Cerebellar cortex (tissue), 1 donor: ENCODE results near the gene ATP9A.
A peak's percentile ranks its signal among the peaks of the same experiment; 100 is the strongest.

Source experiments
- DNase-seq: peaks from one replicate; pipeline ENCODE4 v3.0.0-alpha.2; 2015; ENCODE audit warnings: low spot score

ATP9A gene

GRCh38 chr20:51628533-51629398, 139.4 kb downstream of the ATP9A start:
- no peak for DNase-seq

GRCh38 chr20:51627586-51627985, 140.6 kb downstream of the ATP9A start:
- no peak for DNase-seq

DNA sequence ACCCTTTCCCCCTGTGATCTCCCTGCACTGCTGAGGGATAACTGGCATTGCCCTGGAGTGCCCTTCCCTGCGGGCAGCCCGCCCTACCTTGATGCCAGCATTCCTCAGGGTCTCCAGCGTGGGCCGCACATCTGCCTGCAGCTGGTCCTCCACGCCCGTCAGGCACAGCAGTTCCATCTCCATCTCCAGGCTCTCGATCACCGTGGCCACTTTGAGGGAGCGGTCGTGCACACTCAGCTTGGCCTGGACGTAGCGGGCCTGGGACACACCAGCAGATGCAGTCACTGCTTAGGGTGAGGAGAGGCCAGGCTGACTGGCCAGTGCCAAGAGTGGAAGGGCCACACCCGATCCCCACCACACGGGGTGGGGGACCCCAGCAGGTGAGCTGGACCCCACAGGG, 143.1 kb downstream of the ATP9A start:
- no peak for DNase-seq

DNA sequence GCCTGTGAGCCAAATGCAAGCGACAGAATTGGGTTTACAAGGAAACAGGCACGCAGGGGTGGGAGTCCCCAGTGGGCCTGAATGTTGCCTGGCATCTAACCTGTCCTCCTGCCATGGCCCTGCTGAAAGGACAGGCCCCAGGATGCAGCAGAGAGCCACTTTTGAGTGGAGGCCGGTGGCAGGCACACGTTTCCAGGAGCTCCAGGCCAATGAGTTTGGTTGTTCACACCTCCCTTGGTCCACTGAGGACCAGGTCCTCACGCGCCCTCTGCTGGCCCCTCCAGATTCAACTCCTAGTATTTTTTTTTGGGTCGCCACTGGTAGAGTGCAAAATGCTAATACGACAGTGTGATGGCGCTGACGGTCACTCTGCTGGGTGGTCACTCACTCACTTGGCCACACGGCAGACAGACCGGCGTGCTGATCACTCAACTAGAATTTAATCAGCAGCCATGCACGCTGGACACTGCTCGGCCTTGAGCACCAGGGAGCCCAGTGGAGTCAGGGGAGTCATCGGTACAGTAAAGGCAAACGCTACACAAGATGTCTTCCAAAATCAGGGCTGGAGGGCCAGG, 143.9 kb downstream of the ATP9A start:
- DNase-seq: peak; percentile 79

- DNase-seq: no peak
These were observed 144.9 kb downstream of the ATP9A start for GRCh38 chr20:51623255-51623654.

- DNase-seq: peak; percentile 96
These were observed 146.0 kb downstream of the ATP9A start for GRCh38 chr20:51622004-51622874.

GRCh38 chr20:51620432-51620831, 147.8 kb downstream of the ATP9A start:
- DNase-seq: no peak

- DNase-seq: no peak
These were observed 152.1 kb downstream of the ATP9A start for GRCh38 chr20:51616060-51616459.

DNA sequence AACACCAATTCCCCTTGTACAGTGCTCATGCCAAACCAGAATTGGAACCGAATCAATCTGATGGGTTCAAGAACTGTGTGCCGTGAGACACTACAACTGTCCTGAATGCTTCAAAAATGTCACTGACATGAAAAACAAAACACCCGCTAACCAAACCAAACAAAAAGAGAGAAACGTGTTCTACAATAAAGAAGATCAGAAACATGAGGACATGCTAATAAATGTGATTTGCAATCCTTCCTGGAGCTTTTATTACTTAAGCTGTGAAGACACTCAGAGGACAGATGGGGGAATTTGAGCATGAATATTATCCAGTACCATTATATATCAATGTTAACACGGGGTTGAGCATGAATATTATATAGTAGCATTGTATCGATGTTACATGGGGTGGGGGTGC, 153.5 kb downstream of the ATP9A start:
- no peak for DNase-seq

DNA sequence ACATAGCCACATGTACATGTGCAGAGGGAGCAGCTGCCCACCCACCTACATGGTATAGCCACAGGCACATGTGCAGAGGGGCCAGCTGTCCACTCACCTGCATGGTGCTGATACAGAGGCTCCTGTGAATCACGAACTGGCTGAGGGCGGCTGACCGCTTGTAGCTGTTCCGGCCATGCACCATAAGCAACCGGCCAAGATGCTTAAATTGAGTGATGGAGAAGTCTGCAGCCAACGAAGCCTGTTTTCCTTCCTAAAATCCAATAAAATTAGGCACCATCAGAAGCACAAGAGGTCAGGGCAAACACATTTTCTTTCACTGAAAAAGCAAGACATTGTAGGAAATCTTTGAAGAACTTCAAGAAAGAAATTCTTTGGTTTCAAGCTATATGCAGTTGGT, 154.6 kb downstream of the ATP9A start:
- no peak for DNase-seq

DNA sequence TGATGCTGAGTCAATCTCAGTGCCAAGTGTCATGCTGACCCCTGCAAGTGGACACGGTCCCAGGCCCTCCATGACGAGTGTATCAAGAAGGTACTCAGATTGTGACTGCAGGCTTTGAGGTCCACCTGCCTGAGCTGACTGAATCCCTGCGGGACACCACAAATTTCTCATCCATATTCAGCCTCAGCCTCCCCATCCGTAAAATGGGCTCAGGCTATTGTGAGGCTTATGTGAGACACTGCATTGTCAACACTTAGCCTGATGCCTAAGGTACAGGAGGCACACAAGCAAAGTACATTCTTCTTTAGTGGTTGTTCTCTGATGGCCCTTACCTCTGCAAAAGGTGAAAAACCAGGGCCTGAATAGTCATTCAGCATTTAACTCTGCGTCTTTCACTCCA, 155.3 kb downstream of the ATP9A start:
- no peak for DNase-seq

DNA sequence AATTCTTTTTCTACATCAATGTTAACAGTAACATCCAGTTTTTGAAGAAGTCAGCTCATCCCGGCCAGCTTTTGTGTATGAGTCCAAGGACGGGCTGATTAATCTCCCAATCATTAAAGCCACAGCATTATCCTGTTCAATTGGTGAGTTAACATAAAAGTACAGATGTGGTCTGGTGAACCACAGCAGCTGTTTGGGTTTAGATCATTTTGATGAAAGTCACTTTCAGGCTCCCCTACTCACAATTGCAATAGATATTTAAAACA, 156.6 kb downstream of the ATP9A start:
- DNase-seq: no peak

- DNase-seq: no peak
These were observed 157.2 kb downstream of the ATP9A start for GRCh38 chr20:51610761-51611624.

GRCh38 chr20:51610111-51610510, 158.1 kb downstream of the ATP9A start:
- DNase-seq: no peak

DNA sequence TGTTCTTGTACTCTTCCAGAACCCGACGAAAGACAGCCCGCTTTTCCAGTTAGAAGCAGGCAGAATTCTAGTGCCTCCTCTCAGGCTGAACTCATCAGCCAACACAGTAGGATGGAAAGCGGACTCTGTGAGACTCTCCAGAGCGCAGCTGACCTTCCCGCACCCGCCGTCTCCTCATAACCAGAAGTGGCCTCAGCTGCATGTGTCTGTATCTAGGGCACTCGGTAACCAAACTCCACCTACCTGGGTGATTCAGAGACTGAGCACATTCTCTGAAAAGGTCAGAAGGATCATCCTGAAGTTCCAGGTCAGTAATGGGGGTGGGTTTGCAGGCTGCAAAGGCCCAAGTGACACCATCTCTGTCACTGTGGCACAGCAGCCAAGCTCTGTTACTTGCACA, 158.9 kb downstream of the ATP9A start:
- no peak for DNase-seq

- DNase-seq: no peak
These were observed 160.1 kb downstream of the ATP9A start for GRCh38 chr20:51608061-51608460.

GRCh38 chr20:51607170-51607569, 161.0 kb downstream of the ATP9A start:
- no peak for DNase-seq

DNA sequence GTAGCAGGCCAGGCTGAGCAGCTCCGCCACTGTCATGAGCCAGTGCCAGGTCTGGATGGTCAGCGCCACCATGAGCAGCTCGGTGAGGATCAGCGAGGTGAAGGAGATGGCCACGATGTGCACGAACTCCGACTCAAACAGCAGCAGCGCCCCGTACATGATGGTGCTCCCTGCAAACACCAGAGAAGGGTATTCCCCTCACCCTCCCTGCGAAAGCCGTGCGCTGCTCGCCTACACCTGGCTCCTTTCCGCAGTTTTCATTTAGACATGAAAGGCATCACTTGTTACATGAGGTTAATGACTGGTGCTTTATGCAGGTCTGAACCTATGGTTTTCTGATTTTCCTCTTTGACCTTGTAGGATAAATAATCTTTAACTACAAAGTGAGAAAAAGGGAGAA, 163.3 kb downstream of the ATP9A start:
- no peak for DNase-seq

DNA sequence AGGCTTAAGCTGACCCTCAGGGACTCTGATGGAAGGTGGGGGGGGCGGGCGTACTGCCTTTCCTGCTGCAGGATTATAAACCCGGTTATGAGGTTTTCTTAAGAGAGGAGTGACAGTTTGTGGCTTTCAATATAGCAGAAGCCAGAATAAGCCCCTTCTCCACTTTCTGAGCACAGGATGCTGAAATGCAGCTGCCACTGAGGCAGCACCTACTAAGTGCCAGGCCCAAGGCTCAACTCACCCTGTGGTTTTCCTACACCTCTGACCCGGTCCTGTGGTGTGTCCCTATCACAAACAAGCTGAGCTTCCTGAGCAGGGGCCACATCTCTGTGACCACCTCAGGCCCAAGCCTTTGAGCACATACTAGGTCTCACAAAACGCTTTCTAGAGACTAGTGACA, 166.1 kb downstream of the ATP9A start:
- no peak for DNase-seq

DNA sequence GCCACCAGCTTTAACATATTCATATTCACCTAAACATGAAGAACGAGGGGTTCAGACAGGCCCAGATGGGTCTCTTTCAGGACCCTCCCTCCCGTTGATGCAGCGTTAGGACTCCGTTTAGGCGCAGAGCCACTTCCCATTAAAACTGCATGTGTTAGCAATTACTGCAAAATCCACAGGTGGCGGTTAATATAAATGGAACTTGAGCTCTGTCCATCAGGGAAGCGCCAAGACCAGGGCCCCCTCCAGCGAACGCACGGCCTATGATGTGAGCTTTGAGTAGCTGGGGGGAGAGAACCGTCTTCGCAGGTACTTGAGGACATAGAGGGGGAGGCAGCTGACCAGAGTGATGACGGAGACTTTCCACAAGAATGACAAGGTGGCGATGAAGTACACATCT, 167.2 kb downstream of the ATP9A start:
- DNase-seq: no peak

DNA sequence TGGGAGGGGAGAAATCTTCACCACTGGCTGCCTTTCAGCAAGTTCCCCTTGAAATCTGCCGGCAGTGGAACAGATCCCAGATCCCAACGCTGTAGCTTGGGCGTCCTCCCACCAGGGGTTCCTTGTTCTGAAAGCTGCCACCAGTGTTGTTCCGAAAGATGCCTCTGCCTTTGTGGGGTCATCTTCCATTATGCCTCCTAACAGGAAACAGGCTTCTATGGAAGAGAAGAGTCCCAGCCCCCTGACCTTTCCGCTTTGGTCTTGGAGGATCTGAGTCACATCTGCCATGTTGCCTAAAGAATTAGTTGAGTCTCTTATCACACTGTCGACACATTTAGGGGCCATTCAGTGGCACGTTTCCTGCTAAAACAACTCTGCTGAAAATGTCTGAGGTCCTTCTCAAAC, 168.2 kb downstream of the ATP9A start:
- peak; percentile 26 for DNase-seq

DNA sequence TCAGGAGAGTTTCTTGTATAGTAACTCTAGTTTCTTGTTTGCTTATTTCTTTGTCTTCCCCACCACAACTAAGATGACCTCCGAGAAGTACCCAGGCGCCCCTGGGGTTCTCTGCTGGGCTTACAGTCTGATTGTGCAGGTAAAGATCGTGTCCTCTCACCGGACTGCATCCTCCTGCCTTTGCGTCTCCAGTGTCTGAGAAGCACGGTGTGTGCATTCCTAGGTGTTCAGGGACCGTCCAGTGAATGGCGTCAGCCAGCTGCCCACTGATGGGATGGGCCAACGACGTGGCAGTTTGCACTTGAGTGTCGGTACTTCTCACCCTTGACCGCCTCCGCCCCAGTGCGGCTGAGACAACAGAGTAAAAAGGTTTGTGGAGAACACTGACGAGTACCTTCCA, 169.6 kb downstream of the ATP9A start:
- DNase-seq: no peak
